Measurements from ENCODE around the gene ASB1.

DNA sequence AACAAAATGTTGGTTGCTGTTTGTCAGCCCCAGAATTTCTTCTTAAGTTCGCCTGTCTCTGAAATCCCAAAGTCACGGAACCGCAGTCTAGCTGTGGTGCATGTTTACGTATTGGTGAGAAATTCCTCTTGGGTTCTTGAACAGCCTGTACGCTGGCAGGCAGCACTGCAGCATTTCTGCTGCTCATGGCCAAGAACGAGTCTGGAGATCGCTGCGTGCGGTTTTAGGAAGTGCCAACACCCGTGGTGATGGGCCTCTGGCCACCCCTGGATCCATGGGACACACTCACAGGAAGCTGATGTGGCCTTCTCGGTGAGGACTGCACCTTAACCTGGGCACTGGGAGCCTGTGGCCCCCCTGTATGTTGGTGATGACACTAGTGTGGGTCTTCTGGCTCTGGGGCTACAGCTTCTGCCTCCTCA lies 23.7 kb downstream of the ASB1 start:
- no peak for TF ChIP-seq RAD21 (IDR thresholded peaks at IDR 0.05; ENCODE audit: low read length)
- TF ChIP-seq NRF1 (IDR thresholded peaks at IDR 0.05; ENCODE audit: low read depth, low read length): no peak
- TF ChIP-seq, protein P1, sequence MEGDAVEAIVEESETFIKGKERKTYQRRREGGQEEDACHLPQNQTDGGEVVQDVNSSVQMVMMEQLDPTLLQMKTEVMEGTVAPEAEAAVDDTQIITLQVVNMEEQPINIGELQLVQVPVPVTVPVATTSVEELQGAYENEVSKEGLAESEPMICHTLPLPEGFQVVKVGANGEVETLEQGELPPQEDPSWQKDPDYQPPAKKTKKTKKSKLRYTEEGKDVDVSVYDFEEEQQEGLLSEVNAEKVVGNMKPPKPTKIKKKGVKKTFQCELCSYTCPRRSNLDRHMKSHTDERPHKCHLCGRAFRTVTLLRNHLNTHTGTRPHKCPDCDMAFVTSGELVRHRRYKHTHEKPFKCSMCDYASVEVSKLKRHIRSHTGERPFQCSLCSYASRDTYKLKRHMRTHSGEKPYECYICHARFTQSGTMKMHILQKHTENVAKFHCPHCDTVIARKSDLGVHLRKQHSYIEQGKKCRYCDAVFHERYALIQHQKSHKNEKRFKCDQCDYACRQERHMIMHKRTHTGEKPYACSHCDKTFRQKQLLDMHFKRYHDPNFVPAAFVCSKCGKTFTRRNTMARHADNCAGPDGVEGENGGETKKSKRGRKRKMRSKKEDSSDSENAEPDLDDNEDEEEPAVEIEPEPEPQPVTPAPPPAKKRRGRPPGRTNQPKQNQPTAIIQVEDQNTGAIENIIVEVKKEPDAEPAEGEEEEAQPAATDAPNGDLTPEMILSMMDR (IDR thresholded peaks at IDR 0.05): no peak
- TF ChIP-seq RXRA (IDR thresholded peaks at IDR 0.05; ENCODE audit: borderline replicate concordance, low read depth): no peak
- no peak for TF ChIP-seq TCF12 (IDR thresholded peaks at IDR 0.05)
- TF ChIP-seq, protein P2, sequence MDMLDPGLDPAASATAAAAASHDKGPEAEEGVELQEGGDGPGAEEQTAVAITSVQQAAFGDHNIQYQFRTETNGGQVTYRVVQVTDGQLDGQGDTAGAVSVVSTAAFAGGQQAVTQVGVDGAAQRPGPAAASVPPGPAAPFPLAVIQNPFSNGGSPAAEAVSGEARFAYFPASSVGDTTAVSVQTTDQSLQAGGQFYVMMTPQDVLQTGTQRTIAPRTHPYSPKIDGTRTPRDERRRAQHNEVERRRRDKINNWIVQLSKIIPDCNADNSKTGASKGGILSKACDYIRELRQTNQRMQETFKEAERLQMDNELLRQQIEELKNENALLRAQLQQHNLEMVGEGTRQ (IDR thresholded peaks at IDR 0.05; ENCODE audit: borderline replicate concordance, low read depth, low read length): no peak
- no peak for TF ChIP-seq POLR2AphosphoS5 (IDR thresholded peaks at IDR 0.05; ENCODE audit: low read depth, low read length)
- TF ChIP-seq REST (IDR thresholded peaks at IDR 0.05; ENCODE audit: low read depth, low read length): no peak
- TF ChIP-seq EP300 (IDR thresholded peaks at IDR 0.05; ENCODE audit: borderline replicate concordance in 1 of 2, low read depth in 1 of 2, low read length in 1 of 2): no peak
- no peak for TF ChIP-seq FOXJ3 (CRISPR knock-in tag; IDR thresholded peaks at IDR 0.05)

Data from SK-N-SH (cell line).